Stomach (tissue), 4 donors: ENCODE measurements around the gene YAF2.

Source experiments
- CTCF ChIP-seq, 7 experiments: fragments of 450-650 bp in 4 of 7; fragments of 200-600 bp in 3 of 7; sonication (generic) in 3 of 7; IDR thresholded peaks; one replicate each; pipeline ENCODE4 v1.5.1; 2016 to 2019; ENCODE audit warnings: antibody characterized with exemption in 7 of 7, control low read depth in 2 of 7, mild to moderate bottlenecking in 1 of 7
- EP300 ChIP-seq: sonication (generic); formaldehyde crosslinking; IDR thresholded peaks from one replicate; pipeline ENCODE4 v1.6.1; 2017; ENCODE audit warnings: antibody characterized with exemption
- POLR2A ChIP-seq, 4 donors: fragments of 450-650 bp; IDR thresholded peaks; one replicate each; pipeline ENCODE4 v1.6.1; 2016; ENCODE audit warnings: antibody characterized with exemption in 4 of 4, control low read depth in 2 of 4, mild to moderate bottlenecking in 1 of 4, moderate library complexity in 1 of 4

GRCh38 chr12:42145552-42146215 lies 92.4 kb downstream of the YAF2 start:
- TF ChIP-seq CTCF (IDR thresholded peaks at IDR 0.05) (no peak), POLR2A (IDR thresholded peaks at IDR 0.05) (no peak), EP300 (no peak)
